MM.1S (cell line): ENCODE results near the gene NTF3.

Experiments
- EZH2 ChIP-seq: fragments of 300-600 bp; sonication (generic); optimal IDR thresholded peaks from 2 replicates; pipeline ENCODE3; 2017; ENCODE audit warnings: low read depth, mild to moderate bottlenecking, antibody characterized with exemption, low read length, mixed read lengths
- TF ChIP-seq, protein P1 (sequence below): fragments of 300-600 bp; sonication (generic); IDR thresholded peaks from 2 replicates; pipeline ENCODE4 v1.5.1; 2016; ENCODE audit warnings: antibody characterized with exemption, low read length, mixed read lengths

DNA sequence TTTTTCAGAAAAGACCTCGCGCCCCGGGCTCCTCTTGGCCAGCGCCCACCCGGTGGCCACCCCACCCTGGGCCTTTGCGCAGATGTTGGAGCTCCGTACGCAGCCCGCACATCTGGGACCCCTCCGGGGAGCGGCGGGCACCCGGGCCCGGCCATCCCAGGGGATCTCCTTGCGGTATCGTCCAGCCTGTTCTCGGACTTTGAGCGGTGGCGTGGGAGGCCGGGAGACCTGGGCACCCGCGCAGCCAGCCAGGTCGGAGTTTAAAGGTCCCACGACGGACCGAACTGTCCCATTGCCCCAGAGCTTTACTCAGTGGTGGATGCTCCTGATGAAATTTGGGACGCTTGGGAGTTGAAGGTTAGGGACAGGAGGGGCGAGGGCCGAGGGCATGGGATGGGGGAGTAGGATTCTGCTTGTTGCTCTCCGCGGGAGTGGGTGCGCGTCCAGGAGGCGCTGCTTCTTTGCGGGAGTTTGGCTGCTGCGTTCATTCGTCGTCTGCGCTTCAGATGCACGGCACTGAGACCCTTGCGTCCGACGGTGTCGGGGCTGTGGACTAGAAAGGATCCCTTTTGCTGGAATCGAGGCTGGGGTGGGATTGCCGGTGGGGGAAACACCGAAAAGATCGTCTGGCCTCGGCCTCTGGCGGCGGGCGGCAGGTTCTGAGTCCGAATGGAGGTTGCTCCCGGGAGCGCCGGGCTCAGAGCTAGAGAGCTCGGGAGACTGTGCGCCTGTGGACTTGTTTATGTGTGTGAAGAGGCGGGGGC is 1.4 kb downstream of the NTF3 start:
- TF ChIP-seq EZH2: no peak
- TF ChIP-seq, protein P1, sequence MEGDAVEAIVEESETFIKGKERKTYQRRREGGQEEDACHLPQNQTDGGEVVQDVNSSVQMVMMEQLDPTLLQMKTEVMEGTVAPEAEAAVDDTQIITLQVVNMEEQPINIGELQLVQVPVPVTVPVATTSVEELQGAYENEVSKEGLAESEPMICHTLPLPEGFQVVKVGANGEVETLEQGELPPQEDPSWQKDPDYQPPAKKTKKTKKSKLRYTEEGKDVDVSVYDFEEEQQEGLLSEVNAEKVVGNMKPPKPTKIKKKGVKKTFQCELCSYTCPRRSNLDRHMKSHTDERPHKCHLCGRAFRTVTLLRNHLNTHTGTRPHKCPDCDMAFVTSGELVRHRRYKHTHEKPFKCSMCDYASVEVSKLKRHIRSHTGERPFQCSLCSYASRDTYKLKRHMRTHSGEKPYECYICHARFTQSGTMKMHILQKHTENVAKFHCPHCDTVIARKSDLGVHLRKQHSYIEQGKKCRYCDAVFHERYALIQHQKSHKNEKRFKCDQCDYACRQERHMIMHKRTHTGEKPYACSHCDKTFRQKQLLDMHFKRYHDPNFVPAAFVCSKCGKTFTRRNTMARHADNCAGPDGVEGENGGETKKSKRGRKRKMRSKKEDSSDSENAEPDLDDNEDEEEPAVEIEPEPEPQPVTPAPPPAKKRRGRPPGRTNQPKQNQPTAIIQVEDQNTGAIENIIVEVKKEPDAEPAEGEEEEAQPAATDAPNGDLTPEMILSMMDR: no peak
